ENCODE results near the gene ARVCF.

GRCh38 chr22:20031732-20032406, 15.2 kb upstream of the ARVCF start:
- TF ChIP-seq CTCF (IDR thresholded peaks at IDR 0.05) (no peak), POLR2AphosphoS5 (IDR thresholded peaks at IDR 0.05; ENCODE audit: low read depth, low read length) (no peak), USF1 (IDR thresholded peaks at IDR 0.05; ENCODE audit: borderline replicate concordance, low read depth) (no peak), CHD2 (IDR thresholded peaks at IDR 0.05; ENCODE audit: low read length, partially characterized antibody) (no peak), GATA2 (CRISPR knock-in tag; IDR thresholded peaks at IDR 0.05) (no peak), YY1 (IDR thresholded peaks at IDR 0.05; ENCODE audit: low read depth) (no peak), EP300 (IDR thresholded peaks at IDR 0.05; ENCODE audit: borderline replicate concordance in 1 of 2, low read depth in 1 of 2, low read length in 1 of 2) (no peak), EZH2phosphoT487 (IDR thresholded peaks at IDR 0.05; ENCODE audit: borderline replicate concordance, low read depth) (no peak), RCOR1 (IDR thresholded peaks at IDR 0.05; ENCODE audit: low read length) (no peak), JUND (IDR thresholded peaks at IDR 0.05) (no peak), GABPA (IDR thresholded peaks at IDR 0.05; ENCODE audit: low read depth) (no peak), ZBTB33 (IDR thresholded peaks at IDR 0.05; ENCODE audit: borderline replicate concordance, low read depth) (no peak)

Measured in SK-N-SH (cell line).